ENCODE results near the gene EPHB6. TPM values are rescaled to one million over a fixed set of nuclear protein-coding genes. Genes with fewer than 3 reads are reported as not detected.

EPHB6 gene
- total RNA-seq, 1 experiment from 2014 or later, result 12.6 TPM

- intact Hi-C loops (cut with micrococcal nuclease), result no loop called here
- no peaks in the 10 kb centered on the region for H3K4me1 ChIP-seq (ENCODE audit: control insufficient read depth in 1 of 2, insufficient read depth in 2 of 2, low read length in 2 of 2)
- no peaks in the 10 kb centered on the region for H3K36me3 ChIP-seq (ENCODE audit: control insufficient read depth in 1 of 2, insufficient read depth in 2 of 2, low read length in 2 of 2)
- ATAC-seq, result no peak
- H3K79me2 ChIP-seq (ENCODE audit: insufficient read depth, low read length), result no peaks in the 10 kb centered on the region
- no peak overlapping the region for H2AFZ ChIP-seq (ENCODE audit: low read depth, low read length, poor library complexity, severe bottlenecking)
- H3K27ac ChIP-seq (ENCODE audit: low read depth, low read length), result no peak overlapping the region
- no peaks in the 10 kb centered on the region for H3K9me3 ChIP-seq (ENCODE audit: control insufficient read depth in 1 of 2, insufficient read depth in 1 of 2, low read depth in 1 of 2, low read length in 2 of 2)
- H3K4me2 ChIP-seq (ENCODE audit: low read length), result no peak overlapping the region
- no peak overlapping the region for H3K4me3 ChIP-seq (replicated peaks in 1 of 2; ENCODE audit: low read depth in 1 of 2, low read length in 2 of 2)
- peaks cover 7% of the 10 kb centered on the region; the same call in 1 of the 2 replicates for H3K27me3 ChIP-seq (ENCODE audit: insufficient read depth, low read length)
- ChIA-PET POLR2A (no interaction called here), CTCF (interaction anchor here (0.8 to 2.1 kb wide), 13 partner anchors 9 to 305 kb away, joined by 3 to 13 read pairs (median 5); partner anchors contain the start of gene KEL), RAD21 (ENCODE audit: low non-redundant PET in 1 of 2, low total read pairs in 2 of 2, uncharacterized antibody in 2 of 2, unreplicated experiment in 2 of 2) (no interaction called here)
- DNase-seq (ENCODE audit: low read depth, low spot score), result no peak
- H4K20me1 ChIP-seq (ENCODE audit: insufficient read depth), result no peaks in the 10 kb centered on the region
- no peak overlapping the region for H3K9ac ChIP-seq (ENCODE audit: low read length)
- TF ChIP-seq SRF (IDR thresholded peaks at IDR 0.05; ENCODE audit: low read depth) (no peak), ELF1 (IDR thresholded peaks at IDR 0.05; ENCODE audit: borderline replicate concordance, low read depth) (no peak), POLR2AphosphoS5 (IDR thresholded peaks at IDR 0.05; ENCODE audit: low read depth, low read length) (no peak), MAX (IDR thresholded peaks at IDR 0.05) (no peak), SIN3A (IDR thresholded peaks at IDR 0.05; ENCODE audit: low read depth) (no peak), EGR1 (IDR thresholded peaks at IDR 0.05; ENCODE audit: low read depth) (no peak), ZBTB33 (IDR thresholded peaks at IDR 0.05; ENCODE audit: extremely low read depth, insufficient replicate concordance, low read length) (no peak), POLR2A (IDR thresholded peaks at IDR 0.05; ENCODE audit: borderline replicate concordance, extremely low read depth, insufficient read depth, insufficient read length) (no peak), EZH2 (IDR thresholded peaks at IDR 0.05) (no peak), FOSL1 (IDR thresholded peaks at IDR 0.05; ENCODE audit: low read depth) (no peak), RAD21 (IDR thresholded peaks at IDR 0.05; ENCODE audit: low read depth) (no peak), TCF7L2 (IDR thresholded peaks at IDR 0.05; ENCODE audit: borderline replicate concordance, extremely low read depth, insufficient read depth, insufficient read length) (no peak), ATF3 (IDR thresholded peaks at IDR 0.05) (no peak), EZH2phosphoT487 (IDR thresholded peaks at IDR 0.05; ENCODE audit: borderline replicate concordance) (no peak), ZFX (IDR thresholded peaks at IDR 0.05) (no peak), CEBPB (IDR thresholded peaks at IDR 0.05; ENCODE audit: low read depth) (no peak), REST (IDR thresholded peaks at IDR 0.05; ENCODE audit: low read depth) (no peak), YY1 (IDR thresholded peaks at IDR 0.05; ENCODE audit: extremely low read depth, insufficient replicate concordance, low read depth, low read length) (no peak), CTCF (IDR thresholded peaks at IDR 0.05 in 2 of 3, conservative IDR thresholded peaks at IDR 0.05 in 1 of 3; ENCODE audit: borderline replicate concordance in 1 of 3, insufficient read depth in 1 of 3, low read depth in 2 of 3, low read length in 2 of 3) (no peak), ZNF274 (IDR thresholded peaks at IDR 0.05; ENCODE audit: low read depth, low read length) (no peak)
- H3K9me2 ChIP-seq (ENCODE audit: insufficient read depth), result no peaks in the 10 kb centered on the region
- no TSS peak for BruUV-seq (replicated peaks)
These were observed 55.6 kb downstream of the EPHB6 start for GRCh38 chr7:142910481-142910880.
